SH-SY5Y (cell line): ENCODE data around the gene HNRNPLL.

Experiments used
- GATA2 ChIP-seq: IDR thresholded peaks from 2 replicates; pipeline ENCODE4 v1.6.1; 2011; ENCODE audit warnings: mild to moderate bottlenecking, low read depth, low read length
- GATA3 ChIP-seq: IDR thresholded peaks from 2 replicates; pipeline ENCODE4 v1.6.1; 2011; ENCODE audit warnings: low read depth, mild to moderate bottlenecking, low read length, moderate library complexity

DNA sequence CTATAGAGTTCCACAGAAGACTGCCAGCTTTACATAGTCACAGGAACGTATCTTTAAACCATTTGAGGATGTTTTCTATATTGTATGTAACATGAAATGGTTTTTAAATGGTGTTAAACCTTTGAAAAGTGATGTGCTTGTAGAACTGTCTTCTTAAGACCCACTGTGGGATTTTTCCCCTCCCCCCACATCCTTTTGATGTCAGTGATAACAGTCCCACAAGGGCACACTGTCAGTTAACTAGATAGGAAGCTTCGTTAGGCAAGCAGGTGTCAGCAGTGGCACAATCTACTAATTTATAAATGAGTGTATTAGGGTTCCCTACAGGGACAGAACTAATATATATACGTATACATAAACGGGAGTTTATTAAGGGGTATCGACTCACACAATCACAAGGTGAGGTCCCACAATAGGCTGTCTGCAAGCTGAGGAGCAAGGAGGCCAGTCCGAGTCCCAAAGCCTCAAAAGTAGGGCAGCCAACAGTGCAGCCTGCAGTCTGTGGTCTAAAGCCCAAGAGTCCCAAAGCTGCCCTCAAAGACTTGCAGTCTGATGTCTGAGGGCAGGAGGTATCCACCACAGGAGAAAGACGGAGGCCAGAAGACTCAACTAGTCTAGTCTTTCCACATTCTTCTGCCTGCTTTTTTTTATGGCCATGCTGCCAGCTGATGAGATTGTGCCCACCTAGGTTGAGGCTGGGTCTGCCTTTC, 23.8 kb upstream of the HNRNPLL start:
- TF ChIP-seq GATA3 = no peak
- TF ChIP-seq GATA2 = peak; percentile 8; the same call in 1 of the 2 replicates
